HG03159 (cell line): ENCODE results near the gene IGLL1.
"Not testable (repeated sequence)": the region's sequence is repeated elsewhere in the genome, so short reads cannot be mapped to it uniquely, and the experiment has no call there.

ENCODE experiments used
- ATAC-seq: cut with Tn5 transposase; IDR thresholded peaks from one replicate; pipeline ENCODE4 v1.9.1; 2021; ENCODE audit warnings: mild to moderate bottlenecking, moderate library complexity; ENCODE audit not compliant: unreplicated experiment

Gene IGLL1

DNA sequence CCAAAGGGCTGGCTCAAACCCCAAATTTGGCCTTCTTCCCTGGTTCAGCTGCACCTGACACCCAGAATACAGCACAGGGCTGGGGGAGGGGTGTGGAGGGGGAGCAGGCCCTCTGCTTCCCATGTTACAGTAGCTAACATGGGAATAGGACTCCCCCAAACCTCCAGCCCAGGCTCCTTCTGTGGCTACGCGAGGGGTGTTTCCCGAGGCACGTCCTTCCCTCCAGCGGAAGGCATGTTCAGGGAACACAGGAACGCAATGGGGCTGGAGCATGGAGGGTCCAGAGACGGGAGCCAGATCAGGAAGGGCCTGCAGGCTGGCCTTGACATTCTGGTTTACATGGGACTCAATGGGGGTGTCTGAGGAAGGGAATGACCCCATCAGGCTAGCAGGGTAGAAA, 11.8 kb upstream of the IGLL1 start:
- no peak for ATAC-seq

DNA sequence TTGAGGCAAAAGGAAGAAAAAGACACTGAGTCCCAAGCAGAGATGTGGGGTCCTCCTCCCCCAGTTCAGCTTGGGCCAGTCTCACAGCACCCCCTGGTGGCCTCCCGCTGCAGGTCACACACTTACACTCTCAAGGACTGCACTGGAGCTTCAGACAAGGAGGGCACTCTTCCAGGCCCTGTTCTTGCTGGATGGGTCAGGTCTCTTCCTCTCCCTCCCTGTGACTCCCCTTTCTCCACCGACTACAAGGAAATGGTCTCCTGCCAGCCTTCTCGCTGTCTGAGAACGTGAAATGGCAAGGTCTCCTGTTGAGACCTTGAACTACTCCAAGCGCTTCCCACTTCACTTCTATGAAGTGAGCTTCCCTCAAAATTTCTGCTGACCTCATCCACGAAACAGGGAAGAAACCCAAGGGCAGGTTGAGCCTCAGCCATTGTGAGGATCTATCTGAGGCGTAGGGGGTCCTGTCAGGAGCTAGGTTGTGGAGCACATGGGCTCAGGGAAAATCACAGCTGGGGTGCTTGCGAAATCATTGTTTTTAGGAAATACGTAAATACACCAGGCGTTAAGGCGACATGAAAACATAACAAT, 11.2 kb upstream of the IGLL1 start:
- ATAC-seq = no peak

DNA sequence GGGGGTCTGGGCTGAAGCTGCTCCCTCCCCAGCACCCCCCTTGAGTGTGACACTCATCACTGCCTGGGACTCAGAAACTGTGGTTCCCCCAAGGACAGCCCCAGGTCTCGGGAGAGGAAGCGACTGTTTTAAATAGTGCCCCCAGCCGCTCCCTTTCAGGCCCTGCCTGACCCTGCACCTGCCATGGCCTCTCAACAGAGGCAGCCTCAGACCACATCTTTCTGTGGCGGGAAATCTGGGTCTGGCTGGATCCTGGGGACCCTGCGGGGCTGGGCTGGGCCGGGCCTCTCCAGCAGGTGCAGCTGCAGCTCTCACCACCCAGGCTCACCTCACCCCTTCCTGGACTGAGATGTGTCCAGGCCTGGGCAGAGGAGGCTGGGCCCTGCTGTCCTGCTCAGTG, 3.7 kb upstream of the IGLL1 start:
- no peak for ATAC-seq

DNA sequence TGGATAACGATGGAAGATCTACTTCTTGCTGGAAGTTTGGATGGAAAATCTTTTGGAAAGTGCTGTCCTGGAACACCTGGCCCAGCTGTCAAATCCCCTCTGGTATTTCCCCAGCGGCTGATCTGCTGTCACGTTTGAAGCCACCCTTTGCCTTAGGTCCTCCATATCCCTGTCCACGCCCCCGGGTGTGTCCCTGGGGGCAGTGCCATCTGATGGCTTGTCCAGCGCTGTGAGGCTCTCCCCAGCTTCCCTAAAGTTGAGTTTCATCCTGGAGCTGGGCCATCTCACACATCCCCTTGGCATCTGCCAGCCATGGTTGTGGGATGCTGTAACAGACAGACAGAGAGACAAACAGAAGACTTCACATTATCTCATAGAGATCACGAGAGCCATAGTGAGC, 3.1 kb upstream of the IGLL1 start:
- no peak for ATAC-seq

DNA sequence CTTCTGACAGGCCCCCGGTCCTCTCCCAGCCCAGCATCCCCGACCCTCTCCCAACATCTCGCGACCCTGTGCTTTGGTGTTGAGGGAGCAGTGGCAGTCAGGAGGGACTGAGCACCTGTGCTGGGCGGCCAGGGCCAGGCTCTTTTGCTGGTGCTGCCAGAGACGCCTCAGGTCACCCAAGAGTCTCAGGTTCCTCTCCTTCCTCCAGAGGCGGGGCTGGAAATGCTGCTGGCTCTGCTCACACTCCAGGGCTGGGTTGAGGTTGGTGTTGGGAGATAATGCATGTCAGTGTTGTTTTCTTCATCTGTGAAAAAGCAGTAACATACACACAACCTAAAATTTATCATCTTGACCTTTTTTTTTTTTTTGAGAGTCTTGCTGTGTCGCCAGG, 1.2 kb upstream of the IGLL1 start:
- ATAC-seq = no peak

DNA sequence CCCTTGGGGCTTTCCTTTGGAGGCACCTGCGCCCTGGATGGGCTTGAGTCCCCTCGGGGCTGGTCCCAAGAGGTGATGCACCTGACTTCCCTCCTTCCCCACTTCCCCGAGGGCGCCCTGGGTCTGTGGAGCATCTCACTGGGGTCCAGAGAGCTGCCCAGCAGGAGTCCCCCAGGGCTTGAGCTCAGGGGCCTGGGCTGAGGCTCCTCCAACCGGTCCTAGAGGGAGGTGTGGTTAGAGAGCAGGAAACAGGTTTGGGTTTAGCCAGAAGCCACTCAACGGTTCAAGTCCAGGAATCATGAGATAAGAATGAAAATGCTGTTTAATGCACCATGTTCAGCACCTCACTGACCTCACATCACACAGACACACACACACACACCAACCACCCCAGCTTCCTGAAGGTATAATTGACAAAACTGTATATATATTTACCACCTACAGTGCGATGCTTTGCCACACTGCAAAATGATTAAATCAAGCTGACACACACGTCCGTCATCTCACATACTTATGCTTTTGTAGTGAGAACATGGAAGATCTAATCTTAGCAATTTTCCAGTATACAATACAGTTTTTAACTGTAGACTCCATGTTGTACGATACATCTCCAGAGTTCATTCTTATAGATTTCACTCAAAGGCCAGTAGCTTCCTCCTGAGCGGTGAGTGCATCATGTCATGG, 628 bp upstream of the IGLL1 start:
- no peak for ATAC-seq

DNA sequence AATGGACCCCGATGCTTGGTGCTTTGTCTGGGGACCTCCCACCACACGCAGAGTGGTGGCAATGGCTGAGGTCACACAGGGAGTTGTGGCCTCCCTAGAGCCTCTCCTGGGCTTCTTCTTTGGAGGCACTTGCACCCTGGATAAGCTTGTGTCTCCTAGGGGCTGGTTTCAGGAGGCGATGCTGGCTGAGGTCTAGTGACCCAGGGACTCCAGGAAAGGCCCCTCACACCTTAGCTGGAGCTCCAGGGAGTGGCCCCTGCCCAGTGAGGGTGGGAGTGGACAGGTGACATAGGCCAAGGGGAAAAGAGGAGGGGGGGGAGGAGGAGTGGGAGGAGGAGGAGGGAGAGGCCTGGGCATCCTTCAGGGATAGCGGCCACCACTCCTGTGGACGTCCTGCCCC, 810 bp downstream of the IGLL1 start:
- no peak for ATAC-seq

DNA sequence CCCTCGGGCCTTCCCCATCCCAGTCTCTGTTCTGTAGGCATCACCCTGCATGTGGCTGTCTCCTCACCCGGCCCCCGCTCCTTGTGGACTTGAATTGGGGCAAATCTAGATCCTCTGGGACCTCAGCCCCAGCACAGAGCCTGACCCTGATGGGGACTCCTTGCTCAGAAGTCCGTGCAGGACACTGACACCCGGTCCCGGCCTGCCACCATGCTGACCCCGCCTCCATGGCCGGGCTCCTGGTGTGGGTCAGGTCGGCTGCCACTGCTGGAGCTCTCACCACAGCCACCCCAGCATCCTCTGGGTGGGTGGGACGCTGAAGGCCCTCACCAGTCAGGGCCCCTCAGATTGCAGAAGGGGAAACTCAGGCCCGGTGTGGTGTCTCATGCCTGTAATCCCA, 1.8 kb downstream of the IGLL1 start:
- no peak for ATAC-seq

DNA sequence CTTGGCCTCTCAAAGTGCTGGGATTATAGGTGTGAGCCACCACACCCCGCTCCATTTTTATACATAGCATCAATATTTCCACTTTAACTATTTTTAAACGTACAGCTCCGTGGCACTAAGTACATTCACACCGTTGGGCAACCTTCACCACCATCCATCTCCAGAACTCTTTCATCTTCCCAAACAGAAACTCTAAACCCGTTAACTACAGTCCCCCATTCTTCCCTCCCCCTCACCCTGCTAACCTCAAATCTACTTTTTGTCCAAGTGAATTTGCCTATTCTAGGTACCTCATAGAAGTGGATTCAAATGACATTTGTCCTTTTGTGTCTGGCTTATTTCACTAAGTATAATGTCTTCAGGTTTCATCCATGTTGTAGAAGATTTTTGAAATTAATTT, 3.4 kb downstream of the IGLL1 start:
- no peak for ATAC-seq

DNA sequence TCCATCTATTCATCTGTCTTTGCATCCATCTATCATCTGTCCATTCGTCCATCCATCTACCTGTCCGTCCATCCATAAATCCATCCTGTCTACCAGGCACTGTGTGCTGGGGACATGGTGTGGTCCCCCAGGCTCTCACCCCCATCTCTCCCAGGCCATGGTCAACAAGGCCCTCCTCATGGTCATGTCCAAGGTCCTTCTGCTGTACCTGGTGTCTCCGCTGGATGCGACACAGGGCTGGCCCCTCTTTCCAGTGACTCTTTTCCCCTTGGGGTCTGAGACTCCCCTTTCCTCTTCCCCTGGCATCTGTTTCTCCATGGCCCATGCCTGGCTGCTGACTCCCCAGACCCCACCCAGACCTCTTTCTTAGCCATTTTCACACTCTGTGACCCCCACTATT, 4.5 kb downstream of the IGLL1 start:
- ATAC-seq = no peak

DNA sequence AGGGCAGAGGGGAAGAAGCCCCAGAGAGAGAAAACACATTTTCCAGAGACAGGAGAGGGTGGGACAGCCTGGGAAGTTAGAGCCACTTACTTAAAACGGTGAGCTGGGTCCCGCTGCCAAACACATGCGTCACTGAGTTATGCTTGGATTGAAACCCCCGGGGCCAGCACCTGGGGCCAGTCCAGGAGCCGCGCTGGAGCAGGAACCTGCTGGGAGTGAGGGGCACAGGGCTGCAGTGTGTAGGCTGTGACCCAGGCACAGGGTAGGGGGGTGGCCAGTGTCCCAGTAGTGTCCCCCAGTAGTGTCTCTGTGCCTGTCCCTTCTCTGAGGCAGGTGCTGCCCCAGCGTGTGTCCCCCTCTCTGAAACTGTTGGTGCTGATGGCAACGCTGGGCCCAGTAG, 5.2 kb downstream of the IGLL1 start:
- ATAC-seq = no peak

DNA sequence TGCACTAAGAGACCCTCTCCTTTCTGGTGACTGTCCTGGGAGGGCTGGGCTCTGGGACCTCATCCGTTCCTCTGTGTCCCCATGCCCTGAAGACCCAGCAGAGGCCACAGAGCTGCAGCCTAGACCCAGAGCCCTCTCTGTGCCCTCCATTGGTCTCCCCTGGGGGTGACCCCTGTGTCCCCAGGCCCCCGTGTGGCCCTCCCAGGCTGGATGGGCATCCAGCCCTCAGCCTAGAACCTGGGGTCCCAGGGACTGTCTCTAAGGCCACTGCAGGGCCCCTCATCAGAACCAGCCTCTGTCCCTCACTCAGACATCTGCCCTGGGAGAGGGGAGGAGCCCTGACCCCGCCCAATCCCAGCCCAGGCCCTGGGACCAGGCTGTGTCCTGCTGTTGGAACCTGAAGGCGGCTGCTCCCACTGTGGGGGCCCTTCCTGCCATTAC, 5.7 kb downstream of the IGLL1 start:
- no peak for ATAC-seq

DNA sequence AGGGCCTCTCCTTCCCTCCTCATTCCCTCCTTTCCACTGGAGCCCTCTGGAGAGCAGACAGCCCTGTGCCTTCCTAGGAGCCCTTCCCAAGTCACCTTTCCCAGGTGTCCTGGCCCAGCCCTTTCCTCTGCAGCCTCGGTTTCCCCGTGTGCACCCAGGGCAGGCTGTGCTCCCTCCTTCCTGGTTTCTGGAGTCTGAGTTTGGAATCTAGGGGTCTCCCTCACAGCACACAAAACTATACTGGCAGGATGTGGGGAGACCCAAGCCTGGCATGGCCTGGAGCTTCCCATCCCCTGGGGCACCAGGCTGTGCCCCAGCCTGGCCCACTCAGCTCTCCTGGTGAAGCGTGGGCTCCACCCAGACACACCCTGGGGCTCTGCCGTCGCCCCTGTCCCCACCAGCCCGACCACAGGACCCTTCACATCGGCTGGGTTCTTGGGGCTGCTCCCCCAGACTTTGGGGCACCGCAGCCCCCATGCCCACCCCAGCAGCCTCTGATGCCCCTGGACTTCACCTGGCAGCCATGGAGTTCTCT, 6.3 kb downstream of the IGLL1 start:
- ATAC-seq = not testable (repeated sequence)

DNA sequence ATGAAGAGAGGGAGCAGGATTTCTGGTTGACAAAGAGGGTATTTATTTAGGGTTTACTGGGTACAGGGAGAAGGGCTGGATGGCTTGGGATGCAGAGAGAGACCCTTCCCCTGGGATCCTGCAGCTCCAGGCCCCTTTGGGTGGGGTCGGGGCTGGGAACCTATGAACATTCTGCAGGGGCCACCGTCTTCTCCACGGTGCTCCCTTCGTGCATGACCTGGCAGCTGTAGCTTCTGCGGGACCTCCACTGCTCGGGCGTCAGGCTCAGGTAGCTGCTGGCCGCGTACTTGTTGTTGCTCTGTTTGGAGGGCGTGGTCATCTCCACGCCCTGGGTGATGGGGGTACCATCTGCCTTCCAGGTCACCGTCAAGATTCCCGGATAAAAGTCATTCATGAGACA, 7.0 kb downstream of the IGLL1 start:
- not testable (repeated sequence) for ATAC-seq

DNA sequence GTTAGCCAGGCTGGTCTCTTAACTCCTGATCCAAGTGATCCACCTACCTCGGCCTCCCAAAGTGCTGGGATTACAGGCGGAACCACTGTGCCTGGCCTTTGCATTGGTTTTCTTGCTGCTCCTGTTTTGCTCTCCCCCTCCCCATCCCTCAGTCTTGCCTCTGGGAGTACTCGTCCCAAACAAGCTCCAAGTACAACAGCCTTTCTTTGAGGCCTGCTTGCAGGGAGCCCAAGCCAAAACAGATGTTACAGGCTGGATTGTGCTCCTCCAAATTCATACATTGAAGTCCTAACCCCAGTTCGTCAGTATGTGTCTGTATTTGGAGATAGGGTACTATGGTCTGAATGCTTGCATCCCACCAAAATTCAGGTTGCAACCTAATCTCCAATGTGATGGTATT, 8.6 kb downstream of the IGLL1 start:
- ATAC-seq = no peak

DNA sequence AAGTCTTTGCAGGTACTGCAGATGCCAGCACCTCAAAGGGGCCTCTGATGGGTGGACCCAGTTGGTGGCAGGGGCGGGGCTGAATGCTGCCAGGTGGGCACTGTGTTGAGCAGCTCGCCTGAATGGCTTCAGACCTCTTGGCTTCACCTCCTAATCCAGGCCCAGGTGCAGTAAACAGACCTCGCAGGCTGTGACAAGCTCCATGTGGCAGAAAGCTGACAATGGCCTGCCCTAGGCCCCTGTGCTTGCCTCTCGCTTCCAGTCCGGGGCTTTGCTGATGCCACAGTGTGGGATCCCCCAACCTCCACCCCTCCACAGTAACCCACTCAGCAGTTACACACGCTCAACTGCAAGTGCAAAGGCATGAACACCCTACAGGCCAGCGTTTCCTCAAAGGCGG, 9.4 kb downstream of the IGLL1 start:
- ATAC-seq = no peak

DNA sequence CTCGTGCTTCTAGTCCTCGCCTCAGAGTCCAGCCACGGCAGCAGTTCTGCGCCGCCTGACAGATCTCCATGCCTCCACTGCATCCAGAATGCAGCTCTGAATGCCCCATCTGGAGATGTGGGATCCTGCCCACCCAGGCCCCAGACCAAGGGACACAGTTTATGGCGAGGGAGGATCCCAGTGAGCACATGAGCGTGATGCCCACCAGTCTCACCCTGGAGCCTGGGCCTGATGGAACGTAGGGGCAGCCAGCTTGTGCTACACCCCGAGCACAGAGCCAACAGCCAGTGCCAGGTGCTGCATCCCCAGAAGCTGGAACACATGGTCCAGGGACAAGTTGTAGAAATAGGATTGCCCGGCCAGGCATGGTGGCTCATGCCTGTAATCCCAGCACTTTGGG, 10.4 kb downstream of the IGLL1 start:
- no peak for ATAC-seq

DNA sequence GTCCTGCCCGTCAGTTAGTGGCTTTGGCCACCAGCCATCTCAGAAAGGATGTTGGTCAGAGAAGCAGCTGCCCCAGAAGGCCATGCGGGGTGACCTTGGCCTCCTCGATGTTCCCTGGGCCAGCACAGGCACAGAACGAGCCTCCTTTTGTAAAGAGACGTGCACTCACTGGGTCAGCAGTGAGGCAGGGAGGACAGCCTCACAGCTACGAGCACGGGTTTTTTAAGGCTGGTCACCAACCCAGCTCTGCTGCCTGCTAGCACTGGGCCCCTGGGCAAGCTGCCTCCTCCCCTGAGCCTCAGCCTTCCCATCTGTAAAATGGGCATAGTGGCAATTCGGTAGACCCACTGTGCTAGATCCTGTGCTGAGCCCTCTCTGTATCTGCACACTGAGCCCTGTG, 10.8 kb downstream of the IGLL1 start:
- no peak for ATAC-seq

DNA sequence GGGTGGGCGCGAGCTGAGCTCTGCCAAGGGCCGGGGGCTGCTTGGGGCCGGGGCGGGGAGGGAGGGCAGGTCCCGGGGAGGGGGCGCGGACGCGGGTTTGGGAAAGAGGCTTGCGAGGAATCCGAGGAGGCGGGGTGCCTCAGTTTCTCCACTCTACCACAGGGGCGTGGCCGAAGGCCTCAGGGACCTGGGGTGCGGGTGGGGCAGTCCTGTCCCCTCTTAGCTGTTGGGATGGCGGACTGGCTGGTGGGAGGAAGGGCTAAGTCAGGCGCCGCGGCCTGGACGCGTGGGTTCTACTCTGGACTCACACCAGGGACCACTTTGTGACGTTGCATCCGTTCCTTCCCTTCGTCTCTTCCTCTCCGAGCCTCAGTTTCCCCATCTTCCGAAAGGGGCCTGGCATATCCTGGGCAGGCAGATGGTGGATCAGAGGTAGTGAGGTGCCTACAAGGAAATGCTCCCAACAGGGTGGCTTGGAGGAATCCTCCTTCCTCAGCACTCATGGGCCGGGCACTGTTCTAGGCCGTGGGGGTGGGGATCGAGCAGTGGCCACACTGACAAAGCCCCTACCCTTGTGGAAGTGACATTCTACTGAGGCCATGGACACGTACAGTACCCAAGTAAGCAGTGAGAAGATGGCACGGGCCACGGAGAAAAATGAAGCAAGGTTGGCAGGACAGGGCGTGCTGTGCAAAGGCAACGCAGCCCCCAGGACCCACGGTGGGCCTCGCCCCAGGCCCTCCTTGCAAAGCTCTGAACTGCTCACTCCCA, 13.2 kb downstream of the IGLL1 start:
- ATAC-seq = no peak

DNA sequence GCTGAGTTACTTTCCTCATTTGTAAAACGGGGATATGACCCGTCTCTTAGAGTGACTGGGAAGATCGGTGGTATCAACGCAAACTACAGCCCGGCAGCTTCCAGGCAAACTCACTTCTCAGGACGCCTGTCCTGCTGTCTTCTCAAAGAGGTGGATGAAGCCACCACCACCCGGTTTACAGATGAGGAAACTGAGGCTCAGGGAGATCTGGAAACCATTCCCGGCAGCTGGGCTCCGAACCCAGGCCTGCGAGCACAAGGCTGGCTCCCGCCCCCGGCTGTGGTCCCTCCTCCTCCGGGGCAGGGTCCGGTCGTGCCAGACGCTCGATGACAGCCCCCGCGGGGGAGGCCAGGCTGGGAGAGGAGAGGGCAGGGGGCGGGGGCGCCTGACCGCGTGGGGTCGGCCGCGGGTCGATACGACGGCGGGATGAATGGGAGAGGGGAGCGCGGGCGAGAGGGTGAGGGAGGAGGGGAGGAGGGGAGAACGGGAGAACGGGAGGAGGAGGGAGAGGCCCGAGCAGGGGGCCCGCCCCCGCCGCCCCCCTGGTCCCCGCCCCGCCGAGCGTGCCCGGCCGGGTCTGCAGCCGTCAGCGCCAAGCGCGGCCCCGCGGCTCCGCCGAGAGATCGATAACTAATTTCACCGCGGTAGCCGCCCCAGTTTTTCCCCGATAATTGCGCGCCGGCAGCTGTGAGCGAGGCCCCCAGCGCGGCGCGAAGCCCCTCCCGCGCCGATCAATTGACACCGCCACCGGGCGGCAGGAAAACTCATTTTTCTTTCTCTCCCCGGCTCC, 14.0 kb downstream of the IGLL1 start:
- no peak for ATAC-seq

DNA sequence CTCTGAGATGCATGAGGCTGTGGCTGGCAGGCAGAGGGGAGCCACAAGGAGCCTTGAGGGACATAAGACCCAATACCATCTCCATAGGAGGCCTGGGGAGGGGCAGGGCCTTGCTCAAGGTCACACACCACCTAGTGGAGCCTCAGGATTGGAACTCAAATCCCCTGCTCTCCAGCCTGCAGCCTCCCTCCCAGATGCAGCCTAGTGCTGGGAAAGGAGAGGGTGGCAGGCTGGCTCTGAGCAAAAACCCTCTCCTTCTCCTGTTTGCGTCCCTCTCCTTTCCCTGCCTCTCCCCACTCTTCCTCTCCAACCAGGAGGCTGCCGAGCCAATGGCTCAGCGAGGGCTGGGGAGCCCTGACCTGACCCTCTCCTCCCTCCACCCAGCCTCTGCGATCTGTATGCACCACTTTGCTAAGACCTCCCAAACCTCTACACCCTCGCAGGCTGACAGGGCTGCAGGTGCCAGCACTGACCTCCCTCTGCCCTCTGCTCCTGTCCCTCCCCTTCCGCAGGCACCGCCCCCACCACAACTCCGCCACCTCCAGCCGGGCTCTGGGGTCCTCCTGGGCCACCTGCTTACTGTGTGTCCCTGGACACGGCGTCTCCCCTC, 14.7 kb downstream of the IGLL1 start:
- ATAC-seq = no peak
